DMS53 (cell line): Measurements from ENCODE around the gene ADIPOR2.
"Not testable (repeated sequence)": the region's sequence is repeated elsewhere in the genome, so short reads cannot be mapped to it uniquely, and the experiment has no call there.

Experiments used
- DNase-seq: peaks from one replicate; lab custom pipeline; 2025; lab: John Stamatoyannopoulos, UW

ADIPOR2 gene

DNA sequence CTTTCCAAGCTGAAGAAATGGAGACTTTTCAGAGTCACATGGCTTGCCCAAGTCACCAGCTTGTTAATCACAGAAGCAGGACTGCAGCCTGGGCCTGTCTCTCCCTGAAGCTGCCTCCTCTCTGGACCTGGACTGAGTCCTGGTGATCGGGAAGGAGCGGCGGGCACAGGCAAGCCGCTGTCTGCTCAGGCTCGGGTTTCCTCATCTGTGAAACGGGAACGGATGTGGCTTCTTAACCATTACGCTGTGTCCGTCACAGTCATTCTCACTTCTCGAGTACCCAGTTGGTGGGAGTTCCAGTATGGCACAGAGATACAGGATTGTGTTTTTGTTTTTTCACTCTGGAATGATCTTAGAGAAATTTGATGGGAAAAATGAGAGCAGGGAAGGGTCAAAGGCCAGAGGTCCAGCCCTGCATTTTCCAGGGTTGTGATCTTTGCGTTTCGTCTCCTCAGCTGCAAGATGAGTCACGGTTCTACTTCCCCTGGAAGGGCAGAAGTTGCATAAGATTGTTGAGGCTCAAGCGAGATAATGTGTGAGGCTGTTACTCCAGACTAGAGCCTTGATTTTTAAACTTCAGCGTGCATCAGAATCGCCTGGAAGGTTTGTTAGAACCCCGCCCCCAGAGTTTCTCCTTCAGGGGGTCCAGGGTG, 121.9 kb downstream of the ADIPOR2 start:
- DNase-seq, result no peak

- DNase-seq, result no peak
These were observed 123.4 kb downstream of the ADIPOR2 start for GRCh38 chr12:1814266-1814665.

GRCh38 chr12:1815108-1815507, 124.2 kb downstream of the ADIPOR2 start:
- no peak for DNase-seq

- DNase-seq, result no peak
These were observed 125.2 kb downstream of the ADIPOR2 start for GRCh38 chr12:1815814-1816729.

DNA sequence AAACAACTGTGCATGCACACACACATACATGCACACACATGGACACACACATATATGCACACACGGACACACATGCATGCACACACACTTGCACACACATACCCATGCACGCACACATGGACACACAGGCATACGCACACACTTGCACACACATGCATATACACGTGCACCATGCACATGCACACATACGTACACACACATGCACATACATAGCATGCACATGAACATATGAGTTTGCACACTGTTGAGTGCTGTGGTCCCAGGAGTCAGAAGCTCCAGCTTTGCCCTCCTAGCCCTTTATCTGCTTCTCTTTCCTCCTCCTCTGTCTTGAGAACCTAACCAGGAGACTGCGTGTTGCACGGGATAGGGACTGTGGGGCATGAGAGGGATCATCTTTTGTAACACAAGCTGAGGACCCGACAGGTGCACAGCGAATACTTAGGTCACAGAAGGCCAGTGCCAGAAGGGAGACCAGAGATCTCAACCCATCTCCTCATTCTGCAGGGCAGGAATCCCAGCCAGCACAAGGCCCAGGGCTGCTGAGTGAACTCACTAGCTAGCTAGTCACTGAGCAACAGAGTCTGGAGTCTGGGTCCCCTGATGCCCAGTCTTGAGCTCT, 126.0 kb downstream of the ADIPOR2 start:
- no peak for DNase-seq

DNA sequence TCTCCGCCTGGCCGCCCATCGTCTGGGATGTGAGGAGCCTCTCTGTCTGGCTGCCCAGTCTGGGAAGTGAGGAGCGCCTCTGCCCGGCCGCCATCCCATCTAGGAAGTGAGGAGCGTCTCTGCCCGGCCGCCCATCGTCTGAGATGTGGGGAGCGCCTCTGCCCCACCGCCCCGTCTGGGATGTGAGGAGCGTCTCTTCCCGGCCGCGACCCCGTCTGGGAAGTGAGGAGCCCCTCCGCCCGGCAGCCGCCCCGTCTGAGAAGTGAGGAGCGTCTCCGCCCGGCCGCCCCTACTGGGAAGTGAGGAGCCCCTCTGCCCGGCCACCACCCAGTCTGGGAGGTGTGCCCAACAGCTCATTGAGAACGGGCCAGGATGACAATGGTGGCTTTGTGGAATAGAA, 127.1 kb downstream of the ADIPOR2 start:
- not testable (repeated sequence) for DNase-seq

DNA sequence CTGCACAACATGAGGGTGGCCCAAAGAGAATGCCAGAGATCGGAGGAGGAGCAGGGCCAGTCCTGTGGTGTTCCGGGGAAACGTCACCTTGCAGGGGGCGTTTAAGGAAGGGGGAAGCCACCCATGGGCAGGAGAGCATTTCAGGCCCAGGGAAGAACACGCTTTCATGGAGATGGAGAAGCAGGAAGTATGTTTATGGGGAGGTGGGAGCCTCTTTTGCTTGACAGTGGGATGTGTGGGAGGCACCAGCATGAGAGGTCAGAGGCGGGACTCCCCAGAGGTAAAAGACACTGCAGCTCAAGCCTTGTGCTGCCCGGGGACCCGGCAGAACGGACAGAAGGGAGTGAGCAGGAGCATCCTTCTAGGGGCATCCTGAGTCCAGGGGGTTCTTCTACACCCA, 128.2 kb downstream of the ADIPOR2 start:
- DNase-seq, result no peak

GRCh38 chr12:1819571-1819970, 128.7 kb downstream of the ADIPOR2 start:
- DNase-seq, result no peak

DNA sequence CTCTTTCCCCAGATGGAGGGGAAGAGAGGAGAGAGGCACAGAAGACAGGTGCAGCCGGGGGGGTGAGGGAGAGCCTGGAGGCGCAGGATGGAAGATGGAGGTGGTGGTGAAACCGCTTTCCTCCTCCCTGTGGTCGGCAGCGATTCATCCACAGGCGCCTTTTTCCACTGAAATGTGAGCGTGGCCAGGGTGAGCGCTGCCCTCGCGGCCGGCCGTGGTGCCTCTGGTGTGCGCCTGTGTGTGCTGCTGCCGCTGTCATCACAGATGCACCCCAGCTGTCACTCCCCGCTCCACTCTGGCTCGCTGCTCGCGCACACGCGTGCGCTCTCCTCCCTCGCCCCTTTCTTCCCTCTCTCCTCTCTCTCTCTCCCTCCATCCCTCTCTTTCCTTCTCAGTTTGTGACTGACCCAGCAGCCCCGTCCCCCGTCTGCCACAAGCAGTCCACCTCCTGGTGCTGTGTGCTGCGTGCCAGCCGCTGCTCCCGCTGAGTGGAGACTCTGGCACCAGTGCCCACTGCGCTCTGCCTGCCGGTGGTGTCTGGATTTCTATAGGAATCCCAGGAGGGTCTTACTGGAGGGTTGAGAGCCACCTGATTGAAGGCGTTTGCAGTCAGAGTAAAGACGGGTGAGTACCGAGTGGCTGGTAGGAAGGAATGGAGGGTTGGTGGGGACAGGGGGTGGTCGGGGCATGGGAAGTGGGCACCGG, 129.5 kb downstream of the ADIPOR2 start, which contains the start of gene LRTM2:
TSS of gene LRTM2 (plus strand) at position 375 of the 705 bp plus-strand sequence. CDS start 7,584 bp downstream, outside the sequence.
- DNase-seq, result no peak

- DNase-seq, result no peak
These were observed 130.0 kb downstream of the ADIPOR2 start for GRCh38 chr12:1820896-1821291.

DNA sequence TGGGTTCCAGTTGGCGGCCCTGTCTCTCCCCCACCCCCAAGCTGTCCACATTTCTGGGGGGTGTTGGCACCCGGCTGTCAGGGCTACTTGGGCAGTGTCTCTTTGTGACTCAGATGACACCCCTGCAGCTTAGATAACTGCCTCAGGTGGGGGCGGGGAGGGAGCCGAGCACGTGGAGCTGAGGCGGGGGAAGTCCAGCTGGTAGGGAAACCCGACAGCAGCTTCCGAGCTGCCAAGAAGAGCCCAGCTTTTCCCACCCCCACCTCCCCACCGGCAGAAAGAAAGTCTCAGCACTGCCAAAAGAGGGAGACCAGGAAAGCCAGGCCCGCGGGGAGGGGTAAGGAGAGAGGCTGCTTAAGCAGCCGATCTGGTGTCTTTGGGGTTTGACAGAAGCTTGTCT, 130.9 kb downstream of the ADIPOR2 start:
- no peak for DNase-seq

GRCh38 chr12:1822699-1823098, 131.8 kb downstream of the ADIPOR2 start:
- no peak for DNase-seq

GRCh38 chr12:1823237-1823636, 132.4 kb downstream of the ADIPOR2 start:
- DNase-seq, result no peak

GRCh38 chr12:1825382-1826102, 134.7 kb downstream of the ADIPOR2 start:
- no peak for DNase-seq

DNA sequence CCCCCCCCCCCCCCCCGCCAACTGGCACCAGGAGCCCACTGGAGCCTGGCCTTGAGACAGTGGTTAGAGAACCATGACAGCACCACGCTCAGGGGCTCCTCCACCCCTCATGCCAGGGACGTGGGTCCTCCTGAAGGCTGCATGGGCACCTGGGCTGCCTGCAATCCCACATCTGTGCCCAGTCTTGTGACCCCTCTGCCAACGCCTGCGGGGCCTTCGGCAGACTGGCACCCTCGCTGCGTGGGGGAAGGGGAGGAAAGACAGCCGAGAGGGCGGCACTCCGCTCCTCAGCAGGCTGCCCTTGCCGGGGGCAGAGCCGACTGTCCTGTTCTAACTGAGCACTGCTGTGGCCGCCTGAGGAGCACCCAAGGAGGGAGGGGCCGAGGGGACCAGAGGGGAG, 135.5 kb downstream of the ADIPOR2 start:
- DNase-seq, result no peak

GRCh38 chr12:1826867-1827705, 136.2 kb downstream of the ADIPOR2 start:
- DNase-seq, result no peak

DNA sequence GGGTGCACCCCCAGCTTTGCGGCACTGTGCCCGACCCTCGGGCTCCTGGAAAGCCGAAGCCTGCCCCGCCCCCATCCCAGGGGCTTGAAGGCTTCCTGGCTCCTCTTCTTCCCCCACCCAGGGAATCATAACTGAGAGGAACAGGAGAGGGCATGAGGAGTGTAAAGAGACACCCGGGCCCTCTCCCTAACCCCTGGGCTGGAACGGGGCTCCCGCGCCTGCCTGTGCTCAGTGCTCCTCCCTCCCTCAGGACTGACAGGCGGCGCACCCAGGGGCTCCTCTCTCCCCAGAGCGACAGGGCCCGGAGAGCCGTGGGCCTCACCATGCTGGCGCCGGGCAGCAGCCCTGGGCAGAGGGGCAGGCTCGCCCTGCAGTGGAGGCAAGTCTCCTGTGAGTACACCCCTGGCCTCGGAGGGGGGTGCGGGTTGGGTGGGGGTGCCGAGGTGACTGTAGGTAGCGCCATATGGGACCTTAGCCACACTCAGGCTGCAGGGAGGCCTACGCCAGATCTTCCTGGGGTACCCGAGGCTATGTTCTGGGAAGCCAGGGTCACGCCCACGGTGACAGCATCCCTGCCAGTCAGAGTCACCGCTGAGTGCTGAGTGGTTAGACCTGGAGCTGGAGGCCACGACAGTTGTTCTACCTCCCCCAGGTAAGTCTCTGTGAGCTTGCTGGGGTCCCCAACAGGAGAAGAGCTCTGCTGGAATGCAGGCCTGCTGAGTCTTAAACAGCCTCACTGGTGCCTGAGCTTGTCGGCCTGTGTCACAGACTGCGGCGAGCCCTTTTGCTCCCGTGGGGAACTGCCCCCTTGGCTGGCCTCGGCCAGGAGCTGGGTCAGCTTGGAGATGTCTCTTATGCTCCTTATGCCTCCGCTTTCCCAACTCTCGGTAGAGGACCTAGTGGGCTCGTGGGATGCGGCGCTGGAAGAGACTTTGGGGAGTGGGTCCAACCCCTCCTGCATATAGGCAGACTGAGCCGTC, 137.2 kb downstream of the ADIPOR2 start:
- DNase-seq, result no peak

GRCh38 chr12:1828856-1829255, 138.0 kb downstream of the ADIPOR2 start:
- DNase-seq, result no peak

DNA sequence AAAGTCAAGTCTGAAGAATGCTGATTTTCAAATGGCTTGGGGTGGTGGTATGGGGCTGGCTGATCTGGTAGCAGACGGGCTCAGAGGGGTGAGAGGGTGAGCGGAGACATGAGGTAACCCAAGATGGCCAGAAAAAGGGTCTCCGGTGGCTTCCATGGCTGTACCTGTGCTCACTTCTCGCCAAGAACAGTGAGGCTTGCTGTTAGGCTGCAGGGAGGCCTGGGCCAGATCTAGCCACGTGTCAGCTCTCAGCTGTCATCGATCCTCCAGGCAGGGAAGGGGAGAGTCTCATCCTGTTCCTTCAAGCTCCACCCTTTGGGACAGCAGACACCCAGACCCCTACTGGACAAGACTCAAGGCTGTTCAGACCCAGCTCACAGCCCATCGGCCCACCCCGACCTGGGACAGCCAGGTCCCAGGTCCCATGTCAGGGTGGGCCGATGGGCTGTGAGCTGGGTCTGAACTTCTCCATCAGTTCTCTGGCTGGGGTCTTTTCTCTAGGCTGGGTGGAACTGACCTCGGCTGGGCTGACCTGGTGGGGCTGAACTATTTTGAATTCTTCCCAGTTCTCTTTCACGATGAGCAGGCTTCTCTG, 138.5 kb downstream of the ADIPOR2 start:
- DNase-seq, result no peak
